Ovary (tissue), 1 donor: ENCODE measurements around the gene TGM1.

Experiments
- EP300 ChIP-seq: sonication (generic); formaldehyde crosslinking; IDR thresholded peaks from one replicate; pipeline ENCODE4 v1.6.1; 2017; ENCODE audit warnings: antibody characterized with exemption
- POLR2A ChIP-seq: fragments of 450-650 bp; IDR thresholded peaks from one replicate; pipeline ENCODE4 v1.6.1; 2017; ENCODE audit warnings: antibody characterized with exemption, mild to moderate bottlenecking, moderate library complexity

- TF ChIP-seq POLR2A, result no peak
- no peak for TF ChIP-seq EP300
Measured at GRCh38 chr14:24273422-24273998, 10.5 kb upstream of the TGM1 start.
